ENCODE measurements around the gene AEBP1. TPM values are rescaled to one million over a fixed set of nuclear protein-coding genes. Genes with fewer than 3 reads are reported as not detected.
A peak's percentile ranks its signal among the peaks of the same experiment; 100 is the strongest.

AEBP1 gene
- total RNA-seq, 2 experiments from 2014 or later, result 13.0 to 15.7 TPM

DNA sequence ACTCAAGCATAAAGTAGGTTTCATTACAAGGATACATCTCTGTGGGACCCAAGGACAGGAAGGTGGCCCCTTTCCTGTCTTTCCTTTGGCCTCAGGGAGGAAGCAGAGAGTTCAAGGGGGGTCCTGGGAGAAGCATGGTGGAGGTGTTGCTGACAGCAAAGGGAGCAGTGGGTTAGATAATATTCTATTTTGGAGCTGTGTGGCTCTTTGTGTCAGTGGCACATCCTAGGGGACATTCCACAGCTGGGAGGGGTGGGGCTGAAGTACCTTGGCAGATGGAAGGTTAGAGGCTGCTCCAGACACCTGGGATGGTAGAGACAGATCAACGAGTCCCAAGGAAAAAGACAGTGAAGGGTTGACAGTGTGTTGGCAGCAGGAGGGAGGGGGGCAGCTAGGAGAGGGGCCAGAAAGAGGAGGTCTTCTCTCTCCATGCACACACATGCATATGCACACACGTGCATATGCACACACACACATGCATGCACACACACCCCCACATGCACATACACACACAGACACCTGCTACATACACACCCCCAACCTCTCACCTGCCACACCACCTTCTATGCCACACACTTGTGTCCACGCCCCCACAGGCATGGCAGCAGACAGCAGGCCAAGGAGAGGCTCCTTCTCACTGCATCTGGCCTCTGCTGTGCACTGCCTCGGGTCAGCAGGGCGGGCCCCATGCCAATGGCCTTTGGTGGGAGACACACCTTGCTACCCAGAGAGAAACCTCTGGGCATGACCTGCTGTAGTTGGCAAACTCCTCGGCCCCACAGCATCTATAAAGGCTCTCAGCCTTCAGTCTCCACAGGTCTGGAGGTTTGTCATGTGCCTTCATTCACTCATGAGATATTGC is 24.8 kb downstream of the AEBP1 start:
- H3K27me3 Mint-ChIP-seq (ENCODE audit: low read depth), result peaks cover 12% of the 10 kb centered on the region
- ChIA-PET CTCF (no interaction called here), POLR2A (no interaction called here)
- no peak for DNase-seq
- ATAC-seq, result no peak
- no peak overlapping the region for H3K4me3 Mint-ChIP-seq
- H3K36me3 Mint-ChIP-seq (ENCODE audit: low read depth), result no peaks in the 10 kb centered on the region
- H3K27ac Mint-ChIP-seq, result no peak overlapping the region
- peaks cover 22% of the 10 kb centered on the region for H3K4me1 Mint-ChIP-seq (ENCODE audit: low read depth)
- no peaks in the 10 kb centered on the region for H3K9me3 Mint-ChIP-seq (ENCODE audit: insufficient read depth)

DNA sequence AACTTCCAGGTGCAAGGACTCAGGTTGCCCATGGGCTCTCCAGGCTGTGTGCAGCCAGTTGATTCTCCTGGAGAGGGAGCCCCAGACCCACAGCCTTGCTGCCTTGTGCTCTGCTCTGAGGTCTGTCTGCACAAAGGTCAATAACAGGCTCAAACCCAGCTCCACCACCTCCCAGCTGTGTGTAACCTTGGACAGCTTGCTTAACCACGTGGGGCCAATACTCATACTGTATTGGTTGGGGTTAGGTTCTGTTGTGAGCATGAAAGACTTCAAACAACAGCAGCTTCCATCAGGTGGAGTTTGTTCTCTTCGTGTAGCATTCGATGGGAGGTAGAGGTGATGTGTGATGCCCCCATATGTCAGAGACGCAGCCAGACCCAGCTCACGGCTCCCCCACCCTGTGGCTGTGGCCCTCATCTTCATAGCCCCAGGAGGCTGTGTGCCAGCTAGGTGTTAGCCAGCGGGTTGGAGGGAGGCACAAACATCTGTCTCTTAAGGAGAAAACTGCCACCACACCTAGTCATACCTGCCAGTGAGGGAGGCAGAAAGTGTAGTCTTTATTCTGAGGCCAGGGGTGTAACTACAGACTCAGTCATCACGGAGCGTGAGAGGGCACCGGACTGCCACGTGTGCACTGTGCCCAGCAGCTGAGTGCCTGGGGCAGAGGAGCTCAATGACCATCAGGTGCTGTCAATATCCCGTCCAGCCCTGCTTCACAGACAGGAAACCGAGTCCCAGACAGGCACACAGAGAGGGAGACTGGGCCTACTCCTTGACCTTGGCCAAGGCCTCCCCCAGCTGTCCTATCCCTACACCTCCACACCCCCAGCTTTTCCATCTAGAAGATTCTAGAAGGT is 27.3 kb downstream of the AEBP1 start:
- ChIA-PET CTCF (interaction anchor here (0.6 to 1.8 kb wide), 5 partner anchors 9 to 83 kb away, joined by 3 to 5 read pairs (median 3); partner anchors contain the start of gene POLD2), POLR2A (no interaction called here)
- DNase-seq (no peak), ATAC-seq (peak; percentile 50)
- Mint-ChIP-seq H3K27me3 (ENCODE audit: low read depth) (peaks cover 8% of the 10 kb centered on the region), H3K4me1 (ENCODE audit: low read depth) (peaks cover 19% of the 10 kb centered on the region), H3K9me3 (ENCODE audit: insufficient read depth) (no peaks in the 10 kb centered on the region), H3K27ac (no peak overlapping the region), H3K36me3 (ENCODE audit: low read depth) (no peaks in the 10 kb centered on the region), H3K4me3 (no peak overlapping the region)

DNA sequence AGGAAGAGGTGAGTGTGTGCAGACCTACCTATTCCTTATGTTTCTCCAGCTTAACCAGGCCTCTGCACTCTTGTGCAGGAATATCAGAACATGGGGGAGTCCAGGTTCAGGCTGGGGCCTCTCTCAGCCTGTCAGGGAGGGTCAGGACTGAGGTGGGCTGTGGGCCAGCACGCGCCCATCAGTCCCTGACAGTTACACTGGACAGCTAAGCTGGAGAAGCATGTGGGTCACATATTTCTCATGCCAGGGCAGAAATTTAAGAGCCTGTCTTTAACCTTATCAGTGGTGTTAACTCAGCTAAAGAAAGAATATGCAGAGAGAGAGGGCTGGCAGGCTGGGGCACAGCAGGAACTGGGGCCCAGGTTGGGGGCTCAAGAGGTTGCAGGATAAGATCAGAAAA is 27.9 kb downstream of the AEBP1 start:
- POLR2A ChIA-PET, result no interaction called here
- DNase-seq (no peak), ATAC-seq (no peak)
- H3K27ac Mint-ChIP-seq, result no peak overlapping the region
- H3K4me1 Mint-ChIP-seq (ENCODE audit: low read depth), result peaks cover 19% of the 10 kb centered on the region
- CTCF ChIA-PET, result interaction anchor here (1.1 to 1.8 kb wide), 3 partner anchors 9 to 64 kb away, joined by 3 to 5 read pairs (median 3); partner anchors contain the start of gene POLD2
- H3K4me3 Mint-ChIP-seq, result no peak overlapping the region
- H3K9me3 Mint-ChIP-seq (ENCODE audit: insufficient read depth), result no peaks in the 10 kb centered on the region
- H3K36me3 Mint-ChIP-seq (ENCODE audit: low read depth), result no peaks in the 10 kb centered on the region
- peaks cover 5% of the 10 kb centered on the region for H3K27me3 Mint-ChIP-seq (ENCODE audit: low read depth)

DNA sequence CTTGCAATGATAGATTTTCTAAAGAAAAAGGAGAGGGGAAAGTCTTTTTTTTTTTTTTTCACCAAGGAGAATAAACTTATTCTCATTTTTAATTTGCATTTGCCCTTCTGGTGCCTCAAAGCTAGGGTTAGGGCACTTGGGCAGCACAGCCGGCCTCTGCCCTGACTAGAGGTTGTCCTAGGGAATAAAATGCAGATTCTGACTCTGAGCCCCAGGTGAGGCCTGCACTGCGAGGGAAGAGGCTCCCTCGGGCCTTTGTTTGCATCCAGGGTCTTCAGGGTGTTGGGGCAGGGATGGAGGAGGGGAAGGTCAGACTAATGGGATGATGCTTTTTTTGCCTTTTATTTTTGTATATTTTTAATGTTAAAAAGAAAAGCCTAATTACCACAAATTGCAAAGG is 29.1 kb downstream of the AEBP1 start:
- Mint-ChIP-seq H3K36me3 (ENCODE audit: low read depth) (no peaks in the 10 kb centered on the region), H3K4me1 (ENCODE audit: low read depth) (peaks cover 19% of the 10 kb centered on the region), H3K4me3 (no peak overlapping the region), H3K27ac (no peak overlapping the region), H3K9me3 (ENCODE audit: insufficient read depth) (no peaks in the 10 kb centered on the region), H3K27me3 (ENCODE audit: low read depth) (peaks cover 11% of the 10 kb centered on the region)
- no peak for ATAC-seq
- DNase-seq, result no peak
- CTCF ChIA-PET, result no interaction called here
- POLR2A ChIA-PET, result no interaction called here

GRCh38 chr7:44134943-44135628 is 30.9 kb downstream of the AEBP1 start:
- Mint-ChIP-seq H3K4me3 (no peak overlapping the region), H3K4me1 (ENCODE audit: low read depth) (peaks cover 15% of the 10 kb centered on the region), H3K27me3 (ENCODE audit: low read depth) (peaks cover 11% of the 10 kb centered on the region), H3K27ac (no peak overlapping the region), H3K36me3 (ENCODE audit: low read depth) (no peaks in the 10 kb centered on the region), H3K9me3 (ENCODE audit: insufficient read depth) (no peaks in the 10 kb centered on the region)
- ATAC-seq (no peak), DNase-seq (no peak)
- CTCF ChIA-PET, result no interaction called here
- POLR2A ChIA-PET, result no interaction called here

DNA sequence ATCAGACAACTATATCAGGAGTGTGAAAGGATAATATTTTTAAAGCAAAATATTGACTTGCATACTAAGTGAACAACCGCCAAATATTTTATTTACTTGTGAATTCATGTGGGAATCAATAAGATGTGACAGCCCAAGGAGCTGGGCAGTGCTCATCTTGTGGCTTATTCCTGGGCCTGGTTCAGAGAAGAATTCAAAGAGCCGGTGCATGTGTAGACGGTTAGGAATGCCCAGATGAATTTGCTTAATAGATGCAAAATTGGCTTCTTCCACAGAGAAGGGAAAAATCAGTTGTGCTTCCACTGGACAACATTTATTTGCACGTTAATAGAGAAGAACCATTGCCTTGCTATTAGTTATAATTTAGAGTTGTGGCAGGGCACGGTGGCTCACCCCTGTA is 32.6 kb downstream of the AEBP1 start:
- Mint-ChIP-seq H3K27ac (no peak overlapping the region), H3K9me3 (ENCODE audit: insufficient read depth) (no peaks in the 10 kb centered on the region), H3K27me3 (ENCODE audit: low read depth) (peaks cover 11% of the 10 kb centered on the region), H3K4me1 (ENCODE audit: low read depth) (no peaks in the 10 kb centered on the region), H3K36me3 (ENCODE audit: low read depth) (no peaks in the 10 kb centered on the region), H3K4me3 (no peak overlapping the region)
- ChIA-PET POLR2A (no interaction called here), CTCF (interaction anchor here (1.1 kb wide), 1 partner anchor 10 kb away, joined by 3 read pairs; no protein-coding TSS in a partner anchor)
- ATAC-seq (no peak), DNase-seq (no peak)

DNA sequence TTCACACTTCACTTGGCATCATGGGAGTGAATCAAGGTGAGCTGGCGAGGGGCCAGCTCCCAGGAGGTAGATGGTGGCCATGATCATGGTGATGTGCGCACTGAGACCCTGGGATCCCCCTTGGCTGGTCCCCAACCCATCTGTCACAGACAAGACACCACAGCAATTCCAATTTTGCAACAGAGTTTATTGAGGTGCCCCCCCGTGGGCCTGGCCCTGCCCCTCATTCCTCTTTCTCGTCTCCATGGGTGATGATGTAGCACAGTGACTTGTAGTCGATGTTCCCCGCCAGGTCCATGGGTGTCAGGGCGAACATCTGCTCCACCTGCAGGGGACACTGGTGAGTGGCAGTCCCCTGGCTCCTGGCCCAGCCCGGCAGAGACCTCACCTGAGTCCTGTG is 34.6 kb downstream of the AEBP1 start:
- Mint-ChIP-seq H3K4me1 (ENCODE audit: low read depth) (no peaks in the 10 kb centered on the region), H3K4me3 (no peak overlapping the region), H3K9me3 (ENCODE audit: insufficient read depth) (no peaks in the 10 kb centered on the region), H3K36me3 (ENCODE audit: low read depth) (no peaks in the 10 kb centered on the region), H3K27me3 (ENCODE audit: low read depth) (peaks cover 15% of the 10 kb centered on the region), H3K27ac (no peak overlapping the region)
- ChIA-PET POLR2A (no interaction called here), CTCF (no interaction called here)
- no peak for ATAC-seq
- DNase-seq, result no peak

DNA sequence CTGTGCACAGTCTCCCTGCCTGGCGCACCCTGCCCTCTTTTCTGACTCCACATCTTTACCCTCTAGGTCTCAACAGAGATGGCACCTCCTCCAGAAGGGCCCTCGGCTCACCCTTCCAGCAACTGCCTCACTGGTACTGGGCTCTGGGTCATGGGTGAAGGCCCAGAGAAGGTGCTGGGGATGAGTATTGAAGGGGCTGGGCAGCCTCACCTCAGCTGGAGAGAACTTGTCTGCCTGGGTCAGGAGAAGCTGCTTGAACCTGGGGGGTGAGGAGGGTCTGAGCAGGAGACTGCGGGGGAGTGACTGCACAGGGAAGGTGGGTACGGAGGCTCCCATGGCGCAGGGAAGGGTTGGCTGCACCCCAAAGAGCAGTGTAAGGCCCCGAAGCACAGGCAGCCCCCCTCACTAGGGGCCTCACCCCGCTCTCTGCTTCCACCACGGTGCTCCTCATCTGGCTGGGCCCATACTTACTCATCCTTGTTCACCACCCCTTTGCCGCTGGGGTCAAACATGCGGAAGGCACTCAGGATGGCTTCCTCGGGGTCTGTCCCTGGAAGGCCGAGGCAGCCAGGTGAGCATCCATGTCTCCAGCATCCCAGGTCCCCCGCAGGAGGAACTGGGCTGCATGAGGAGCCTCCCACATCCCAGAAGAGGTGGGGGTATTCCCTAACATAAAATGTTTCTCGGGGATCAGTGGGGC is 35.3 kb downstream of the AEBP1 start:
- H3K4me3 Mint-ChIP-seq, result no peak overlapping the region
- no peak overlapping the region for H3K27ac Mint-ChIP-seq
- no peaks in the 10 kb centered on the region for H3K36me3 Mint-ChIP-seq (ENCODE audit: low read depth)
- no peak for DNase-seq
- peaks cover 18% of the 10 kb centered on the region for H3K27me3 Mint-ChIP-seq (ENCODE audit: low read depth)
- ATAC-seq, result no peak
- no peaks in the 10 kb centered on the region for H3K4me1 Mint-ChIP-seq (ENCODE audit: low read depth)
- ChIA-PET CTCF (no interaction called here), POLR2A (no interaction called here)
- no peaks in the 10 kb centered on the region for H3K9me3 Mint-ChIP-seq (ENCODE audit: insufficient read depth)

DNA sequence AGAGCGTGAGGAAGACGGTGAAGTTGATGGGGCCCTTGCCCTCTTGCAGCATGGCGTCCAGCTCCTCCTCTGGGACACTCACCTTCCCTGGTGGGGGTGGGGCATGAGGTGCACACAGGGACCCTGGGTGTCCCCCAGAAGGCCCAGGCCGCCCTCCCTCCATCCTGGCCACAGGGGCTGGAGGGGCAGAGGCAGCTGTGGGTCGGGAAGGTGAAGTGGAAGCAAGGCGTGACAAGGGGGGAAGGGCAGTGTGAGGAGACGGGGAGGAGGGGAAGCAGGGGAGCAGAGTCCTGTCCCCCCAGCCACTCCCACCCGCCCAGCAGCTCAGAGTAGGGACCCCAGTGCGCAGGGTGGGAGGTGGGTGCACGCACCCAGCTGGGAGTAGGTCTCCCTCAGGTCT is 36.2 kb downstream of the AEBP1 start:
- Mint-ChIP-seq H3K27me3 (ENCODE audit: low read depth) (peaks cover 22% of the 10 kb centered on the region), H3K36me3 (ENCODE audit: low read depth) (no peaks in the 10 kb centered on the region), H3K4me1 (ENCODE audit: low read depth) (peaks cover 3% of the 10 kb centered on the region), H3K4me3 (no peak overlapping the region), H3K9me3 (ENCODE audit: insufficient read depth) (no peaks in the 10 kb centered on the region), H3K27ac (no peak overlapping the region)
- POLR2A ChIA-PET, result no interaction called here
- CTCF ChIA-PET, result no interaction called here
- ATAC-seq, result no peak
- no peak for DNase-seq

DNA sequence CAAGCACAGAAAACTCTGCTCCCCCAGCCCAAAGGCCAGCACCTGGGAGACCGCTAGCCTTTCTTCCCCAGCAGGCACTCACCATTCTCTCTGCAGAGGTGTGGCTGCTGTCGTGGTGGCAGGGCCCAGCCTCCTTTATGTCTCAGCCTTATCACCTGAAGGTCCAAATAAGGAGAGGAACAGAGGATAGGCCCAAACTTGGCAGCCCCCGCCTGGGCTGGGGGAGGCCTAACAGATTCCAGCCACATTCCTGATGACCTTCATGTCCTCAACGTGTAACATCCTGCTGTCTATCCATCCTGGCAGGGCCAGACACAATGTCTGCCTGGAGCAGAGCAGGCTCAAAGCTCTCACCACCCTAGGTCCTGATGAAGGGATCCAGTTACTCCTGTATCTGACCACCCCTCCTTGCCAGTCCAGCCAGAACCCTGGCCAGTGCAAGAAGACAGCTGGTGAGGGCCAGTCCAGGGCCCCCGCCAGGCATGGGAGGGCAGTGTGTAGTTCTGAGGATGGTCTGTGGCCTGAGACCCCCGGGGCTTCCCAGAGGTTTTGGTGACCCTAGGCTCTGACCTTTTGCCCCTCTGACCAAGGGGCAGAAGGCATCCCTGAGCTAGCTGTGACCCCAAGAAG is 37.2 kb downstream of the AEBP1 start, which contains the start of gene MYL7:
Gene MYL7 (minus strand): TSS at position 112 of the 630 bp plus-strand sequence. CDS start 27 bp downstream, at position 85.
- ChIA-PET POLR2A (no interaction called here), CTCF (no interaction called here)
- DNase-seq (no peak), ATAC-seq (no peak)
- Mint-ChIP-seq H3K9me3 (ENCODE audit: insufficient read depth) (no peaks in the 10 kb centered on the region), H3K27ac (no peak within 1 kb of the TSS), H3K4me3 (no peak within 1 kb of the TSS), H3K27me3 (ENCODE audit: low read depth) (peaks cover 23% of the 10 kb centered on the region), H3K4me1 (ENCODE audit: low read depth) (peaks cover 10% of the 10 kb centered on the region), H3K36me3 (ENCODE audit: low read depth) (no peaks in the 10 kb centered on the region)

DNA sequence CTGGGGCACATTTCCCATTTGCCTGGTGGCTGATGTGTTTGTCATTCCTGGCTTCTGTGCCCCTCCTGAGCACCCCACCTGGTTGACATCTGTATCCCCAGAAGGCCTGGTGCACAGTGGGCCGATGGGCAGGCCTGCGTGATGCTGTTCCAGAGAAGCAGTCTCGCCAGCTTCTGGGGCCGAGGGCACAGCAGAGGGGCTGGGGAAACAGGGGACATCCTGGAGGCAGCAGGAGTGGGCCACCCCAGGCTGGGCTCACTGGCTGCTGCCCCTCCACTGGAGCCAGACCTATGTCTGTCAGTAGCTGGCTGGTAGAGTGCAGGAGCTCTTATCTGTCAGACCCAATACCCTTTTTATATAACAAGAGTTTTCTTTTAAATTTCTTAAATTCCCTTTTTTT is 37.9 kb downstream of the AEBP1 start:
- no peak overlapping the region for H3K27ac Mint-ChIP-seq
- peaks cover 11% of the 10 kb centered on the region for H3K4me1 Mint-ChIP-seq (ENCODE audit: low read depth)
- ChIA-PET CTCF (interaction anchor here (0.6 kb wide), 1 partner anchor 273 kb away, joined by 3 read pairs; no protein-coding TSS in a partner anchor), POLR2A (interaction anchor here (0.6 to 0.7 kb wide), 2 partner anchors 22 to 396 kb away, joined by 3 to 6 read pairs; no protein-coding TSS in a partner anchor)
- H3K9me3 Mint-ChIP-seq (ENCODE audit: insufficient read depth), result no peaks in the 10 kb centered on the region
- no peak for DNase-seq
- ATAC-seq, result no peak
- no peaks in the 10 kb centered on the region for H3K36me3 Mint-ChIP-seq (ENCODE audit: low read depth)
- H3K27me3 Mint-ChIP-seq (ENCODE audit: low read depth), result peaks cover 25% of the 10 kb centered on the region
- no peak overlapping the region for H3K4me3 Mint-ChIP-seq

Data from activated CD8-positive, alpha-beta T cell treated with anti-CD3 and anti-CD28 coated beads, Interleukin-2, amount 10 ng/mL, durations not matched to agents 7 days and 5 days (primary cell).